Measurements from ENCODE around the gene C19orf18. TPM values are rescaled to one million over a fixed set of nuclear protein-coding genes. Genes with fewer than 3 reads are reported as not detected.
A peak's percentile ranks its signal among the peaks of the same experiment; 100 is the strongest.

Gene C19orf18
- total RNA-seq, 1 experiment from 2014 or later = 0.98 TPM

GRCh38 chr19:57935731-57936130 is 38.6 kb downstream of the C19orf18 start:
- ATAC-seq = no peak
- no peaks in the 10 kb centered on the region for H3K36me3 ChIP-seq (ENCODE audit: control insufficient read depth, insufficient read depth, low read length)
- H3K4me1 ChIP-seq (ENCODE audit: control insufficient read depth, insufficient read depth, low read length) = no peaks in the 10 kb centered on the region
- no peak overlapping the region for H3K27ac ChIP-seq (ENCODE audit: low read length)
- DNase-seq (ENCODE audit: low read depth, low spot score) = no peak
- POLR2A ChIA-PET = no interaction called here
- intact Hi-C loops (cut with micrococcal nuclease; ENCODE audit: unreplicated experiment) = no loop called here
- in situ Hi-C loops (cut with HindIII; ENCODE audit: low pct_unique_long_range_greater_than_20kb, low sequenced_read_pairs) = no loop called here
- H3K4me3 ChIP-seq (ENCODE audit: low read depth in 2 of 2, low read length in 2 of 2) = peak overlapping the region; percentile 55 to 73; a peak in 2 of 4 replicates
- CTCF ChIA-PET = no interaction called here
- TF ChIP-seq SIN3A (IDR thresholded peaks at IDR 0.05; ENCODE audit: borderline replicate concordance, insufficient read depth, low read depth, low read length) (no peak), TCF7L2 (IDR thresholded peaks at IDR 0.05; ENCODE audit: low read depth, low read length) (no peak)
- no TSS peak for BruUV-seq (replicated peaks)
- H3K9me3 ChIP-seq (ENCODE audit: control insufficient read depth, insufficient read depth, low read depth, low read length) = peaks cover 38% of the 10 kb centered on the region
- no peaks in the 10 kb centered on the region for H3K27me3 ChIP-seq (ENCODE audit: control insufficient read depth, insufficient read depth, low read length)

GRCh38 chr19:57934820-57935665 is 39.3 kb downstream of the C19orf18 start, which contains the start of gene ZNF418:
ZNF418 (minus strand) TSS chr19:57935402; CDS start chr19:57933822, 1,580 bp downstream.
- Histone ChIP-seq H3K36me3 (ENCODE audit: control insufficient read depth, insufficient read depth, low read length) (no peaks in the 10 kb centered on the region), H3K4me3 (ENCODE audit: low read depth in 2 of 2, low read length in 2 of 2) (peak within 1 kb of the TSS; percentile 55 to 73), H3K4me1 (ENCODE audit: control insufficient read depth, insufficient read depth, low read length) (no peaks in the 10 kb centered on the region), H3K9me3 (ENCODE audit: control insufficient read depth, insufficient read depth, low read depth, low read length) (peaks cover 36% of the 10 kb centered on the region; the same call in 1 of the 2 replicates), H3K27ac (ENCODE audit: low read length) (peak within 1 kb of the TSS; percentile 73), H3K27me3 (ENCODE audit: control insufficient read depth, insufficient read depth, low read length) (no peaks in the 10 kb centered on the region)
- ChIA-PET POLR2A (no interaction called here), CTCF (no interaction called here)
- BruUV-seq (replicated peaks) = TSS peak; percentile 66
- DNase-seq (ENCODE audit: low read depth, low spot score) (peak; percentile 39), ATAC-seq (peak; percentile 99)
- TF ChIP-seq POLR2AphosphoS5 (IDR thresholded peaks at IDR 0.05; ENCODE audit: low read depth, low read length) (peak; percentile 61; the same call in 1 of the 2 replicates), REST (IDR thresholded peaks at IDR 0.05; ENCODE audit: insufficient read depth in 1 of 2, low read depth in 2 of 2, low read length in 1 of 2) (no peak)
- intact Hi-C loops (cut with micrococcal nuclease; ENCODE audit: unreplicated experiment) (no loop called here), in situ Hi-C loops (cut with HindIII; ENCODE audit: low pct_unique_long_range_greater_than_20kb, low sequenced_read_pairs) (no loop called here)

- intact Hi-C loops (cut with micrococcal nuclease; ENCODE audit: unreplicated experiment) (no loop called here), in situ Hi-C loops (cut with HindIII; ENCODE audit: low pct_unique_long_range_greater_than_20kb, low sequenced_read_pairs) (no loop called here)
- CTCF ChIA-PET = no interaction called here
- no TSS peak for BruUV-seq (replicated peaks)
- Histone ChIP-seq H3K4me1 (ENCODE audit: control insufficient read depth, insufficient read depth, low read length) (no peaks in the 10 kb centered on the region), H3K27ac (ENCODE audit: low read length) (no peak overlapping the region), H3K27me3 (ENCODE audit: control insufficient read depth, insufficient read depth, low read length) (no peaks in the 10 kb centered on the region), H3K4me3 (ENCODE audit: low read depth in 2 of 2, low read length in 2 of 2) (no peak overlapping the region), H3K9me3 (ENCODE audit: control insufficient read depth, insufficient read depth, low read depth, low read length) (peaks cover 65% of the 10 kb centered on the region), H3K36me3 (ENCODE audit: control insufficient read depth, insufficient read depth, low read length) (no peaks in the 10 kb centered on the region)
- POLR2A ChIA-PET = no interaction called here
- no peak for DNase-seq (ENCODE audit: low read depth, low spot score)
- no peak for ATAC-seq
- TF ChIP-seq REST (IDR thresholded peaks at IDR 0.05; ENCODE audit: insufficient read depth in 1 of 2, low read depth in 2 of 2, low read length in 1 of 2) (peak in 1 of 2 experiments; percentile 59; a peak in 1 of 4 replicates), CTCF (IDR thresholded peaks at IDR 0.05) (no peak), POLR2AphosphoS5 (IDR thresholded peaks at IDR 0.05; ENCODE audit: low read depth, low read length) (no peak), SIN3A (IDR thresholded peaks at IDR 0.05; ENCODE audit: borderline replicate concordance, insufficient read depth, low read depth, low read length) (no peak)
Measured at GRCh38 chr19:57927587-57927986, 46.7 kb downstream of the C19orf18 start.
